ENCODE measurements around the gene PCP4L1.

Gene PCP4L1

DNA sequence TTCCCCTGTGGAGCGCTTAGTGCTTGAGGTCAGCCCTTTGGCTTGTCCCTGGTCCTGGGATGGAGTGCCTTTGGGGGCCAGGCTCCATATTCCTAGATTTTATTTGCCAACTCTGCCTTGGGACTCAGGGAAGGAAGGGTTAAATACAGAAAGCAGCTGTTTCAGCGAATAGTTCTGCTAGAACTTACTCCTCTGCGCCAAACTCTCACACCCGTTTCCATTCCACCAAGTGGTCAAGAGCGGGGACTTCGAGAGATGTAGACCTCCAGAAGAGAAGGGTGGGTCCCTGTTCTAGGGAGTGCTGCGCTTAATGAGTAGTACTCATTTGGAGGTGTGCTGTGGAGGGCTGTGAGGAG lies 33.4 kb upstream of the PCP4L1 start:
- TF ChIP-seq, protein P1, sequence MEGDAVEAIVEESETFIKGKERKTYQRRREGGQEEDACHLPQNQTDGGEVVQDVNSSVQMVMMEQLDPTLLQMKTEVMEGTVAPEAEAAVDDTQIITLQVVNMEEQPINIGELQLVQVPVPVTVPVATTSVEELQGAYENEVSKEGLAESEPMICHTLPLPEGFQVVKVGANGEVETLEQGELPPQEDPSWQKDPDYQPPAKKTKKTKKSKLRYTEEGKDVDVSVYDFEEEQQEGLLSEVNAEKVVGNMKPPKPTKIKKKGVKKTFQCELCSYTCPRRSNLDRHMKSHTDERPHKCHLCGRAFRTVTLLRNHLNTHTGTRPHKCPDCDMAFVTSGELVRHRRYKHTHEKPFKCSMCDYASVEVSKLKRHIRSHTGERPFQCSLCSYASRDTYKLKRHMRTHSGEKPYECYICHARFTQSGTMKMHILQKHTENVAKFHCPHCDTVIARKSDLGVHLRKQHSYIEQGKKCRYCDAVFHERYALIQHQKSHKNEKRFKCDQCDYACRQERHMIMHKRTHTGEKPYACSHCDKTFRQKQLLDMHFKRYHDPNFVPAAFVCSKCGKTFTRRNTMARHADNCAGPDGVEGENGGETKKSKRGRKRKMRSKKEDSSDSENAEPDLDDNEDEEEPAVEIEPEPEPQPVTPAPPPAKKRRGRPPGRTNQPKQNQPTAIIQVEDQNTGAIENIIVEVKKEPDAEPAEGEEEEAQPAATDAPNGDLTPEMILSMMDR (IDR thresholded peaks at IDR 0.05; ENCODE audit: borderline replicate concordance, control extremely low read depth, extremely low read depth, insufficient read depth, missing control alignments) = no peak
- in situ Hi-C loops (cut with MboI; ENCODE audit: low sequenced_read_pairs, unreplicated experiment) = loop anchor here (10.0 kb wide), 1 partner anchor 150 kb away; no protein-coding TSS in a partner anchor
- no peak for DNase-seq (ENCODE audit: low spot score)

DNA sequence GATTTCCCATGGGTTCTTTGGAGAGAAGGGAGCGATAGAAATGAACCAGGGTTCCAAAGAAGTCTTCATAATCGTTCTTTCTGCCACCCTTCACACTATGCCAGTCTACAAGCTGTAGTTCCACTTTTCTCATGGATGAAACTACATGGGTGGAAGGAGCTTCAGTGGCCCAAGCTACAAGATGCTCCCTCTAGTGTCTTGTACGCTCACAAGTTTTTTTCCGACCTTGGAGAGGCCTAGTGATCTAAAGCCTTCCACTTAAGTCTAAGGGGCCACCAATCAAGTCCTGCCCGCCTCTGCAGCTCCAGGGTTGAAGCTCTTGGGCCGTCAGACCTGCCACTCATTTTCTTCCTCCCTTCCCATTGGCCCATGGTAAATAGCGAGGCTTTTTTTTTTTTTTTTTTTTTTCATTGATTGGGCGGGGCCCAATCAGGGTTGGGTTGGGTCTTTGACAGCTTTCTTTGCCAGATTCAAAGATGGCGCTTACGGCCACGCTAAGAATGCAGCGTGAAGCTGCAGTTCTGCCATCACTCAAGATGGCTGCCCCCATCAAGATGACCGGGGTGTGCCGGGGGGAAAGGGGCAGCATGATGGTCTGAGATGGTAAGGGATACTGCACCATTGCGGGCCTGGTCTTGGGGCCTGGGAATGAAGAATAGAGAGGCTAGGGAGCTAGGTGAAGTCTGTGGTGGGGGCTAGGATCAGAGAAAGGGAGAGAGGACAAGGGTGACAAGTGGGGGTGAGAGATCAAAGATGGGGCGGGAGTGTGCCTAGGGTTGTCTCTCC lies 32.8 kb upstream of the PCP4L1 start, which contains the start of gene TOMM40L:
TOMM40L (plus strand) TSS at position 527 of the 786 bp plus-strand sequence. CDS start 430 bp downstream, outside the sequence.
- DNase-seq (ENCODE audit: low spot score) = peak; percentile 93

GRCh38 chr1:161226320-161226711 lies 32.2 kb upstream of the PCP4L1 start:
- in situ Hi-C loops (cut with MboI; ENCODE audit: low sequenced_read_pairs, unreplicated experiment) = loop anchor here (10.0 kb wide), 1 partner anchor 148 kb away; no protein-coding TSS in a partner anchor
- TF ChIP-seq, protein P1 (IDR thresholded peaks at IDR 0.05; ENCODE audit: borderline replicate concordance, control extremely low read depth, extremely low read depth, insufficient read depth, missing control alignments) = no peak
- DNase-seq (ENCODE audit: low spot score) = no peak

More for the DNA sequence above, 32.8 kb upstream of the PCP4L1 start, which contains the start of gene TOMM40L:
- TF ChIP-seq, protein P1 (IDR thresholded peaks at IDR 0.05; ENCODE audit: borderline replicate concordance, control extremely low read depth, extremely low read depth, insufficient read depth, missing control alignments) = peak; percentile 50
- in situ Hi-C loops (cut with MboI; ENCODE audit: low sequenced_read_pairs, unreplicated experiment) = loop anchor here (10.0 kb wide), 1 partner anchor 149 kb away; no protein-coding TSS in a partner anchor

GRCh38 chr1:161226759-161227158 lies 31.8 kb upstream of the PCP4L1 start:
- no peak for DNase-seq (ENCODE audit: low spot score)
- TF ChIP-seq, protein P1 (IDR thresholded peaks at IDR 0.05; ENCODE audit: borderline replicate concordance, control extremely low read depth, extremely low read depth, insufficient read depth, missing control alignments) = no peak
- in situ Hi-C loops (cut with MboI; ENCODE audit: low sequenced_read_pairs, unreplicated experiment) = loop anchor here (10.0 kb wide), 1 partner anchor 148 kb away; no protein-coding TSS in a partner anchor

- TF ChIP-seq, protein P1 (IDR thresholded peaks at IDR 0.05; ENCODE audit: borderline replicate concordance, control extremely low read depth, extremely low read depth, insufficient read depth, missing control alignments) = peak; percentile 62
- DNase-seq (ENCODE audit: low spot score) = peak; percentile 81
- in situ Hi-C loops (cut with MboI; ENCODE audit: low sequenced_read_pairs, unreplicated experiment) = loop anchor here (10.0 kb wide), 1 partner anchor 147 kb away; no protein-coding TSS in a partner anchor
Observed at GRCh38 chr1:161227196-161227871, 31.2 kb upstream of the PCP4L1 start.

DNA sequence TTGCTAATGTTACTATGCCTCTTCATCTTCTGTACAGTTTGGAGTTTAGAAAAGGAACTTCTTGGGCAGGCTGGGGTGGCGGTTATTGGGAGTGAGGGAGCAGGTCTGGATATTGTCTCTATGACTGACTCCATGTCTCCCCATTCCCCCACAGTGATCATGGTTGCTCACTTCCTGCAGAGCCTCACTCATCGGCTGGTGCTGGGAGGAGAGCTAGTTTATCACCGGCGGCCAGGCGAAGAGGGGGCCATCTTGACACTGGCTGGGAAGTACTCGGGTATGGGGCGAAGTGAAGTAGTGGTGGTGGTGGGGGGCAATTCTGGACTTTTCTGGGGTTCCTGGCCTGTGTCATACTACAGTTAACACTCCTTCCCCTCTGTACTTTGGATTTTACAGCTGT lies 30.5 kb upstream of the PCP4L1 start:
- no peak for DNase-seq (ENCODE audit: low spot score)
- in situ Hi-C loops (cut with MboI; ENCODE audit: low sequenced_read_pairs, unreplicated experiment) = loop anchor here (10.0 kb wide), 1 partner anchor 147 kb away; no protein-coding TSS in a partner anchor
- TF ChIP-seq, protein P1 (IDR thresholded peaks at IDR 0.05; ENCODE audit: borderline replicate concordance, control extremely low read depth, extremely low read depth, insufficient read depth, missing control alignments) = no peak

All from GM13976 (cell line).